HepG2 (cell line): ENCODE data around the gene CDK2AP2.

Source experiments
- CTCF ChIP-seq: sonication (generic); formaldehyde crosslinking; IDR thresholded peaks from 2 replicates; pipeline ENCODE4 v1.5.0; 2020; ENCODE audit warnings: mild to moderate bottlenecking, missing genetic modification reagents, moderate library complexity
- EZH2 ChIP-seq: conservative IDR thresholded peaks from 2 replicates; pipeline ENCODE4 v1.6.1; 2012; ENCODE audit warnings: mild to moderate bottlenecking, low read depth, low read length, moderate library complexity
- JUN ChIP-seq: sonication (generic); formaldehyde crosslinking; IDR thresholded peaks from 2 replicates; pipeline ENCODE4 v1.4.0; 2020; ENCODE audit warnings: mild to moderate bottlenecking, missing genetic modification reagents
- KDM1A ChIP-seq: IDR thresholded peaks from 2 replicates; pipeline ENCODE4 v1.6.1; 2016; ENCODE audit warnings: missing compliant biosample characterization
- MYPOP ChIP-seq: sonication (generic); formaldehyde crosslinking; IDR thresholded peaks from 2 replicates; pipeline ENCODE4 v1.8.1; 2023; ENCODE audit warnings: mild to moderate bottlenecking, moderate library complexity, missing genetic modification reagents
- NR3C1 ChIP-seq: sonication (generic); formaldehyde crosslinking; IDR thresholded peaks from 2 replicates; pipeline ENCODE4 v1.4.0; 2020; ENCODE audit warnings: missing genetic modification reagents
- RAD21 ChIP-seq: fragments of 450-650 bp; formaldehyde crosslinking; IDR thresholded peaks from 2 replicates; pipeline ENCODE4 v1.5.0; 2020; ENCODE audit warnings: mild to moderate bottlenecking
- TRIM24 ChIP-seq: sonication (generic); formaldehyde crosslinking; IDR thresholded peaks from 2 replicates; pipeline ENCODE4 v1.8.0; 2022; ENCODE audit warnings: mild to moderate bottlenecking, missing genetic modification reagents
- YY1 ChIP-seq: IDR thresholded peaks from 2 replicates; pipeline ENCODE4 v1.6.1; 2011; ENCODE audit warnings: low read length, low read depth, moderate library complexity, mild to moderate bottlenecking; ENCODE audit not compliant: insufficient read depth, insufficient replicate concordance
- ZNF24 ChIP-seq: fragments of 450-650 bp; IDR thresholded peaks from 2 replicates; pipeline ENCODE4 v1.6.1; 2017; ENCODE audit warnings: antibody characterized with exemption, mild to moderate bottlenecking
- ZNF274 ChIP-seq: sonication (generic); formaldehyde crosslinking; IDR thresholded peaks from 2 replicates; pipeline ENCODE4 v1.5.1; 2020; ENCODE audit warnings: mild to moderate bottlenecking, missing genetic modification reagents

- no peak for TF ChIP-seq CTCF (CRISPR knock-in tag)
- no peak for TF ChIP-seq JUN
- no peak for TF ChIP-seq NR3C1
- TF ChIP-seq EZH2, result no peak
- TF ChIP-seq ZNF24, result no peak
- no peak for TF ChIP-seq TRIM24 (CRISPR knock-in tag)
- no peak for TF ChIP-seq MYPOP (CRISPR knock-in tag)
- no peak for TF ChIP-seq YY1
- TF ChIP-seq KDM1A (CRISPR knock-in tag), result no peak
- TF ChIP-seq ZNF274 (CRISPR knock-in tag), result no peak
- TF ChIP-seq RAD21 (CRISPR knock-in tag), result no peak
Measured at GRCh38 chr11:67495234-67496005, 12.5 kb downstream of the CDK2AP2 start.
